ENCODE results near the gene TNNT3.

The TNNT3 gene

DNA sequence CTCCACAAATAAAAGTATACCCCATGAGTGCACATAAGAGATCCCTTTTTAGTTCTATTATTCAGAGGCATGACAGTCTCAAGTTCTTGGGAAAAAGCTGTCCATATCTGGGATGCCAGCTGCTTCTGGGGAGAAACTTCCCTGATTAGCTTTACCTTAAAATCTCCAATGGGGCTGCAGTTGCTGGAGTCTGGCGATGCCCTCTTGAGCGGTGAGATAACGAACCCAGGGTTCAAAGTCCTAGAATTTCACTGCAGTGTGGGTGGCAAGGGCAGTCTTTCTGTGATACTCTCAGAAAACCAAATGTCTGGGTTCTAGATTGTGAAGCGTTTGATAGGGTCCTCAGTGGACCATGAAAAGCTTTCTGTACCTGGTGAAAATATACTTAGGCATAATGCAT lies 20.4 kb upstream of the TNNT3 start:
- DNase-seq, result no peak

GRCh38 chr11:1899686-1900085 lies 19.8 kb upstream of the TNNT3 start:
- DNase-seq, result no peak

DNA sequence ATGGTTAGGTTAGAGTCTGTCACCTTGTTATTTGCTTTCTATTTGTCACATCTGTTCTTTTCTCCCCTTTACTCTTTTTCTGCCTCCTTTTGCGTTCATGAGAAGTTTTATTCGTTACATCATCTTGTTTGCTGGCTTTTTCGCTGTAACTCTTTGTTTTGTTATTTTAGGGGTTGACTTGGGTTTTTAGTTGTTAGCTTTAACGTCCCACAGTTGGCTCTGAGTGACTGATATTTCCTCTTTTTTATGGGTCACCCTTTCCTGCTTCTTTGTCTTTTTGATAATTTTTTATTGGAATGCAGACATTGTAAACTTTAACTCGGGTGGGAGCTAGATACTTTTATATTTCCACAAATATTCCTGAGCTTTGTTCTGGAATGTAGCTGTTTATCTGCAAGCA lies 13.3 kb upstream of the TNNT3 start:
- DNase-seq, result no peak

GRCh38 chr11:1906611-1907423 lies 12.7 kb upstream of the TNNT3 start:
- no peak for DNase-seq

GRCh38 chr11:1908618-1909017 lies 10.9 kb upstream of the TNNT3 start:
- DNase-seq, result no peak

DNA sequence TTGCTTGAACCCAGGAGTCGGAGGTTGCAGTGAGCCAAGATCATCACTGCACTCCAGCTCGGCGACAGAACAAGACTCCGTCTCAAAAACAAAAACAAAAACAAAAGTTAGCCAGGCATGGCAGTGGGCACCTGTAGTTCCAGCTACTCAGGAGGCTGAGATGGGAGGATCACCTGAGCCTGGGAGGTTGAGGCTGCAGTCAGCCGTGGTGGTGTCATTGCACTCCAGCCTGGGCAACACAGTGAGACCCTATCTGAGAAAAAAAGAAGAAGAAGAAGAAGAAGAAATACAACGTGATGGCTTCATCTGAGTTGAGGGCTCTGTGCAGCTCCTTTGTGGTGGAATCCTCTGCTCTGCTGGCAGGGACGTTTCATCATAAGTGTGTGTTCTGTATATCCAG lies 10.0 kb upstream of the TNNT3 start:
- DNase-seq, result no peak

GRCh38 chr11:1912289-1912878 lies 7.1 kb upstream of the TNNT3 start:
- DNase-seq, result no peak

GRCh38 chr11:1913271-1914060 lies 6.0 kb upstream of the TNNT3 start:
- no peak for DNase-seq

DNA sequence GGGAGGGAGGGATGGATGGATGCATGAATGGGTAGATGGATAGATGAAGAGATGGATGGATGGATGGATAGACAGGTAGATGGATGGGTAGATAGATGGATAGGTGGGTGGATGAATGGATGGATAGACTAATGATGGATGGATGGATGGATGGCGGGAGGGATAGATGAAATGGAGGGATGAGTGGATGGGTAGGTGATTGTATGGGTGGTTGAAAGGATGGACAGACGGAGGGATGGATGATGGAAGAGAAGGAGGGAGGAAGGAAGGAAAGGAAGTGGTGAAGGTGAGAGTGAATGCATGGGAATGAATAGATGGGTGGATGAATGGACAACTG lies 3.7 kb upstream of the TNNT3 start:
- DNase-seq, result no peak

- peak; percentile 16 to 26 for DNase-seq
These were observed 3.1 kb upstream of the TNNT3 start for GRCh38 chr11:1916132-1916985.

- no peak for DNase-seq
These were observed 2.4 kb upstream of the TNNT3 start for GRCh38 chr11:1916986-1917522.

DNA sequence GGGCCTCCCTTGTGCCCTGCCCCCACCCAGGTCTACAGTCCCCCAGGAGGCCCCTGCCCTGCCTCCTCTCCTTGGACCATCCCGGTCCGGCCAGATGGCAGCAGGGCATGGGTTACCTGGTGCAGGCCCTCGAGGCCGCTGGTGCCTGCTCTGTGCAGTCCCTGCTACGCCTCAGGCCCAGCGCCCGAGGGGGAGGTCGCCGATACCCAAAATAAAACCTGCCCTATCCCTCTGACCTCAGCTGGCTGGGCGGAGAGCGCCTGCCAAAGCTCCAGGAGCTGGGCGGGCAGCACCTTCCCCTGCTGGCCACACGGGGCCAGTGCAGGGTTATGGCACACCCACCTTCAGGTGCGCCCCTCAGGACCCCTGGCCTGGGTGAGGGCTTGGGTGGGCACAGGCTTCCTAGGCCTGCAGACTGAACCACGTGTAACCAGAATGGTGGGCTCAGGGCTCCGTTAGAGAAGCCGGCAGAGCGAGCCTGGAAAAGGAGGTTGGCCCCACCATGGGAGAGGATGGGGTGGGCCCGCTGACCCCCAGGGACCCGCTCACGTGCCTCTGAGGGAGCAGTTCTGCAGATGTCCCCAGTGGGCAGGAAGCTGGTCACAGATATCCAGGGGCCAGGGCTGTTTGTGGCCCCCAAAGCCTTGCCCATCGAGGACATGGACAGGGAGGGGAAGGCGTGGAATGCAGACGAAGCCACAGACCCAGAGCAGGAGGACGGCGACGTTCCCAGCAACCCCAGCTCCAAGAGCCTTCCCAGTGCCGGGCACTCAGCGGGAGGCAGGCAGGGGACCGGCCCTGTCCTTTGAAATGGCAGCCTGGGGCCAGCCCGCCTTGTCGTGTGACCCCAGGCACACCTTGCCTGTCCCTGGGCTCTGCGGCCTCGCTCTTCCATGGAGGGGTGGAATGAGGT lies 1.7 kb upstream of the TNNT3 start:
- no peak for DNase-seq

DNA sequence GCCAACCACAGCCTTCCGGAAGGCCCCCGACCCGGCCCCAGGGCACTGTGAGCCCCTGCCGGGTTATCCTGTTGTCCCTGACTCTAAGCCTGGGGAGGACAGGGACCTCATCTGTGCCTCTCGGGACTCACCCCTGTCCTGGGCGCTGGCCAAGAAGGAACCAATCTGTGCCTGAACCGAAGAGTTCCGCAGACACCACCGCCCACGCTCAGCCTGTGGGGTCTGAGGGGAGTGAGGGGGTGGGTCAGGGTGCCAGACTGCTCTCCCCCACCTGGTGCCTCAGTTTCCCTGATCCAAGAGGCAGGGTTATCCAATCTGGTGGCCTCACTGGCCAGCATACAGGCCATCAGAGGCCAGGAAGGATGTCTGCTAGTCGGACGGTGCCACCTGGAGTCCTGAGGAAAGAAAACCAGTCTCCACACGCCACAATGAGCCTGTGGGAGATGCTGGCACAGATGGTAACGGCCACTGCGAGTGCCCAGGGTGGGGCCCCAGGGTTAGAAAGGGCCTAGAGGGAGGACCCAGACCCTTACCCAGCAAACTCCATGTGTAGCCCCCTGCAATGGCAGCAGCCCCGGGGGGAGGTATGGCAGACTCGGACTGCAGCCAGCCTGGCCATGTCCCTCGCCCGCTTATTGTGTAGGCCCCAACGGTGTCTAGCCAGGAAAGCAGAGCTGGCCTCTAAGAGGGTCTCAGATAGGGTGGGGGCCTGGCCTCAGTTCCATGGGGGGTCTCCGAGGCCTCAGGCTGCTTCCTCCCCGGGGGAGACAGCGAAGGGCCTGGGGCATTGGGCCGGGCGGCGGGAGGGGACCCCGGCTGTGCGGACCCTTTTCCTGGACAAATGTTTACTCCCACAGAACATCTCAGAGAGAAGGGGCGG lies 827 bp upstream of the TNNT3 start:
- DNase-seq, result peak in 1 of 2 experiments; percentile 27

- no peak for DNase-seq
These were observed 815 bp downstream of the TNNT3 start for GRCh38 chr11:1920128-1920908.

DNA sequence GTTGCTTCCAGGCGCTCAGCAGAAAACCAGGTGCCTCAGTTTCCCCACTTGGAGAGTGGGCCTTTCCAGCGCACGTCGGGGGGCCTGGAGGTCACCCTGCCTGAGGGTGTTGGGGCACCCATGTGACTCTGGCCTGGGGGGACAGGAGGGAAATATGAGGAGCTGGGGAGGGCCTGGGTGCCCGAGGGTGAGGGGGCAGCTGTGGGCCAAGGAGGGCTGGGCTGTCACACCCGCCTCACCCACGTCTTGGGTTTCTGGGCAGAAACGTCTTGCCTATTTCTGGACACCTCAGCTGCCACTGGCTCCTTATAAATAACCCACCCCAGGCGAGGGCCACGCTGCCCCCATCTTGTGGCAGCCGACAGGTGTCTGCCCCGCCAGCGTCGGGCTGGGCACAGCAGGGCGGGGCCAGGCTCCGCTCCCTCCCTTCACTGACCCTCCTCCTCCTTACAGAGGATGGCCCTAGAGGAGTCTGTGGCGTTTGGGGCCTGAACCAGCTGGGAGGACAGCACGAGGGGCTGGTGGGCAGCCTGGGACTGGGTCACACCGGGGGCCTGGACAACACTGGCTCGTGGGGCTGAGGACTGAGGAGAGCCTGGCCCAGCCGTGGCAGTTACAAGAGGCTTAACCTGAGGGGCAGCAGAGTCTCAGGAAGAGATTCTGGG lies 1.5 kb downstream of the TNNT3 start:
- no peak for DNase-seq

GRCh38 chr11:1921574-1922141 lies 2.2 kb downstream of the TNNT3 start:
- no peak for DNase-seq

DNA sequence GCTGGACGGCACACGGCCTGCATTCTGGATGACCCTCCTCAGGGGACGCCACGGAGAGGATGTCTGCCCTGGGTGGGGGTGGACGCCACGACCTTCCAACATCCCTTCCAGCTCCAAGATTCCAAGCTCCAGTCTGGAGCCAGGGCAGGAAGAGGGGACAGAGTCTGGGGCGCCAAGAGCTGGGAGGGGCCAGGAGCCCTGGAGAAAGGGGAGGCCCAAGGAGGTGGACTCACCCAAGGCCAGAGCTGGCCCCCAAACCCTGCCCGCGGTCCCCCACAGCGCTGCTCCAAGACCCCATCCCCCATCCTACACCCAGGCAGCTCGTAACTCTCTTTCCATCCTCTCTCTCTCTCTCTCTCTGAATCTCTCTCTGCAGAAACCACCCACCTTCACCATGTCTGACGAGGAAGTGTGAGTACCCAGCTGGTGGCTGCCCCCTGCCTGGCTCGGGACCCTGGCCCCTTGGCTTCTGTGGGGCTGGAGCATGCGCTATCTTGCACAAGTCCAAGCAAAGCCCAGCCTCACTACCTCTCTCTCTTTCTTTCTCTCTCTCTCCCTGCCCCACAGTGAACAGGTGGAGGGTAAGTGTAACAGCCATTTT lies 3.1 kb downstream of the TNNT3 start:
- DNase-seq, result no peak

GRCh38 chr11:1923201-1923956 lies 3.9 kb downstream of the TNNT3 start:
- DNase-seq, result no peak
